ENCODE results near the gene CDKN1C. TPM values are rescaled to one million over a fixed set of nuclear protein-coding genes. Genes with fewer than 3 reads are reported as not detected.

Gene CDKN1C
- total and polyA plus RNA-seq, 2 donors (not counting 1 experiment from before 2014, with no cell fraction given) = 8.6 to 31.5 TPM

- Histone ChIP-seq H3K36me3 (ENCODE audit: control insufficient read depth, insufficient read depth, low read length) (no peaks in the 10 kb centered on the region), H3K9ac (ENCODE audit: insufficient read depth, low read length) (peak overlapping the region; percentile 66), H3K9me3 (ENCODE audit: control insufficient read depth, insufficient read depth, low read depth, low read length) (no peaks in the 10 kb centered on the region), H3K79me2 (ENCODE audit: control insufficient read depth, insufficient read depth, low read length) (no peaks in the 10 kb centered on the region), H4K20me1 (ENCODE audit: control insufficient read depth, extremely low read depth, insufficient read depth, low read length) (no peaks in the 10 kb centered on the region), H3K4me3 (replicated peaks in 1 of 4; ENCODE audit: control extremely low read depth in 1 of 4, insufficient read depth in 1 of 4, low read depth in 3 of 4, low read length in 4 of 4) (peak overlapping the region; percentile 50 to 77 (median 72)), H3K27ac (ENCODE audit: insufficient read depth, low read length) (no peak overlapping the region), H3K4me2 (ENCODE audit: extremely low read depth, insufficient read depth, low read length) (peak overlapping the region; percentile 64), H3K4me1 (ENCODE audit: control insufficient read depth, extremely low read depth, insufficient read depth, low read length) (no peaks in the 10 kb centered on the region), H2AFZ (ENCODE audit: low read length) (no peak overlapping the region), H3K27me3 (ENCODE audit: control insufficient read depth, insufficient read depth, low read length) (peaks cover 3% of the 10 kb centered on the region)
- no peak for TF ChIP-seq EZH2 (IDR thresholded peaks at IDR 0.05; ENCODE audit: low read length, missing control alignments)
- TF ChIP-seq, protein P1, sequence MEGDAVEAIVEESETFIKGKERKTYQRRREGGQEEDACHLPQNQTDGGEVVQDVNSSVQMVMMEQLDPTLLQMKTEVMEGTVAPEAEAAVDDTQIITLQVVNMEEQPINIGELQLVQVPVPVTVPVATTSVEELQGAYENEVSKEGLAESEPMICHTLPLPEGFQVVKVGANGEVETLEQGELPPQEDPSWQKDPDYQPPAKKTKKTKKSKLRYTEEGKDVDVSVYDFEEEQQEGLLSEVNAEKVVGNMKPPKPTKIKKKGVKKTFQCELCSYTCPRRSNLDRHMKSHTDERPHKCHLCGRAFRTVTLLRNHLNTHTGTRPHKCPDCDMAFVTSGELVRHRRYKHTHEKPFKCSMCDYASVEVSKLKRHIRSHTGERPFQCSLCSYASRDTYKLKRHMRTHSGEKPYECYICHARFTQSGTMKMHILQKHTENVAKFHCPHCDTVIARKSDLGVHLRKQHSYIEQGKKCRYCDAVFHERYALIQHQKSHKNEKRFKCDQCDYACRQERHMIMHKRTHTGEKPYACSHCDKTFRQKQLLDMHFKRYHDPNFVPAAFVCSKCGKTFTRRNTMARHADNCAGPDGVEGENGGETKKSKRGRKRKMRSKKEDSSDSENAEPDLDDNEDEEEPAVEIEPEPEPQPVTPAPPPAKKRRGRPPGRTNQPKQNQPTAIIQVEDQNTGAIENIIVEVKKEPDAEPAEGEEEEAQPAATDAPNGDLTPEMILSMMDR (conservative IDR thresholded peaks at IDR 0.05 in 1 of 2, IDR thresholded peaks at IDR 0.05 in 1 of 2; ENCODE audit: low read depth in 1 of 2, low read length in 2 of 2) = no peak
- DNase-seq (ENCODE audit: low read depth in 2 of 2) = no peak
Measured at GRCh38 chr11:2883640-2883978, 2.0 kb downstream of the CDKN1C start.

GRCh38 chr11:2882396-2883110 is 3.0 kb downstream of the CDKN1C start:
- H3K4me1 ChIP-seq (ENCODE audit: control insufficient read depth, extremely low read depth, insufficient read depth, low read length) = no peaks in the 10 kb centered on the region
- peak overlapping the region in 2 of 4 experiments; percentile 75 to 77 for H3K4me3 ChIP-seq (replicated peaks in 1 of 4; ENCODE audit: control extremely low read depth in 1 of 4, insufficient read depth in 1 of 4, low read depth in 3 of 4, low read length in 4 of 4)
- H3K27me3 ChIP-seq (ENCODE audit: control insufficient read depth, insufficient read depth, low read length) = peaks cover 5% of the 10 kb centered on the region
- H3K4me2 ChIP-seq (ENCODE audit: extremely low read depth, insufficient read depth, low read length) = no peak overlapping the region
- H3K27ac ChIP-seq (ENCODE audit: insufficient read depth, low read length) = no peak overlapping the region
- no peaks in the 10 kb centered on the region for H4K20me1 ChIP-seq (ENCODE audit: control insufficient read depth, extremely low read depth, insufficient read depth, low read length)
- TF ChIP-seq, protein P1 (conservative IDR thresholded peaks at IDR 0.05 in 1 of 2, IDR thresholded peaks at IDR 0.05 in 1 of 2; ENCODE audit: low read depth in 1 of 2, low read length in 2 of 2) = no peak
- no peak for TF ChIP-seq EZH2 (IDR thresholded peaks at IDR 0.05; ENCODE audit: low read length, missing control alignments)
- H2AFZ ChIP-seq (ENCODE audit: low read length) = no peak overlapping the region
- no peaks in the 10 kb centered on the region for H3K79me2 ChIP-seq (ENCODE audit: control insufficient read depth, insufficient read depth, low read length)
- DNase-seq (ENCODE audit: low read depth in 2 of 2) = no peak
- H3K36me3 ChIP-seq (ENCODE audit: control insufficient read depth, insufficient read depth, low read length) = no peaks in the 10 kb centered on the region
- H3K9ac ChIP-seq (ENCODE audit: insufficient read depth, low read length) = no peak overlapping the region
- no peaks in the 10 kb centered on the region for H3K9me3 ChIP-seq (ENCODE audit: control insufficient read depth, insufficient read depth, low read depth, low read length)

- no peak for TF ChIP-seq EZH2 (IDR thresholded peaks at IDR 0.05; ENCODE audit: low read length, missing control alignments)
- no peak overlapping the region for H2AFZ ChIP-seq (ENCODE audit: low read length)
- H3K4me3 ChIP-seq (replicated peaks in 1 of 4; ENCODE audit: control extremely low read depth in 1 of 4, insufficient read depth in 1 of 4, low read depth in 3 of 4, low read length in 4 of 4) = no peak overlapping the region
- no peaks in the 10 kb centered on the region for H3K36me3 ChIP-seq (ENCODE audit: control insufficient read depth, insufficient read depth, low read length)
- peaks cover 5% of the 10 kb centered on the region for H3K27me3 ChIP-seq (ENCODE audit: control insufficient read depth, insufficient read depth, low read length)
- no peak overlapping the region for H3K27ac ChIP-seq (ENCODE audit: insufficient read depth, low read length)
- H3K9ac ChIP-seq (ENCODE audit: insufficient read depth, low read length) = no peak overlapping the region
- H3K4me2 ChIP-seq (ENCODE audit: extremely low read depth, insufficient read depth, low read length) = no peak overlapping the region
- no peak for DNase-seq (ENCODE audit: low read depth in 2 of 2)
- no peaks in the 10 kb centered on the region for H4K20me1 ChIP-seq (ENCODE audit: control insufficient read depth, extremely low read depth, insufficient read depth, low read length)
- no peaks in the 10 kb centered on the region for H3K4me1 ChIP-seq (ENCODE audit: control insufficient read depth, extremely low read depth, insufficient read depth, low read length)
- H3K9me3 ChIP-seq (ENCODE audit: control insufficient read depth, insufficient read depth, low read depth, low read length) = no peaks in the 10 kb centered on the region
- H3K79me2 ChIP-seq (ENCODE audit: control insufficient read depth, insufficient read depth, low read length) = no peaks in the 10 kb centered on the region
Measured at GRCh38 chr11:2881981-2882375, 3.6 kb downstream of the CDKN1C start.

Data from fibroblast of lung (primary cell).